Measurements from ENCODE around the gene KIAA1210.

DNA sequence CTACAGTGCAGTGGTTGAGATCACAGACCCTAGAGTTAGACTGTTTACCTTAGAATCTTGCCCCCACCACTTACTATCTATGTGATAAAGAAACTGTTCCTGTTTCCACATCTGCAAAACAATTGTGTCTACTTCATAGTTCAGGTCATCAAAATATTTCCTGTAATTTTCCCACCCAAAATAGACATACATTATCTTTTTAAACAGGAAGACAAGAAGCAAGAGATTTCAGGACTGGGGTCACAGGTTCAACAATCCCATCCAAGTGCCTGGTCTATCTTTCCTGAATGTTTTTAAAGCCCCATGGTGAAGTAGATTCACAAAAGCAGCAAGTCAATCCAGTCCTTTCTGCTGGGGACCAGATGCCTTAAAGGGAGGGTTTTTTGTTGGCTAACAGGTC, 96.6 kb downstream of the KIAA1210 start:
- no peak for TF ChIP-seq EZH2 (IDR thresholded peaks at IDR 0.05; ENCODE audit: borderline replicate concordance, low read length)
- TF ChIP-seq, protein P1, sequence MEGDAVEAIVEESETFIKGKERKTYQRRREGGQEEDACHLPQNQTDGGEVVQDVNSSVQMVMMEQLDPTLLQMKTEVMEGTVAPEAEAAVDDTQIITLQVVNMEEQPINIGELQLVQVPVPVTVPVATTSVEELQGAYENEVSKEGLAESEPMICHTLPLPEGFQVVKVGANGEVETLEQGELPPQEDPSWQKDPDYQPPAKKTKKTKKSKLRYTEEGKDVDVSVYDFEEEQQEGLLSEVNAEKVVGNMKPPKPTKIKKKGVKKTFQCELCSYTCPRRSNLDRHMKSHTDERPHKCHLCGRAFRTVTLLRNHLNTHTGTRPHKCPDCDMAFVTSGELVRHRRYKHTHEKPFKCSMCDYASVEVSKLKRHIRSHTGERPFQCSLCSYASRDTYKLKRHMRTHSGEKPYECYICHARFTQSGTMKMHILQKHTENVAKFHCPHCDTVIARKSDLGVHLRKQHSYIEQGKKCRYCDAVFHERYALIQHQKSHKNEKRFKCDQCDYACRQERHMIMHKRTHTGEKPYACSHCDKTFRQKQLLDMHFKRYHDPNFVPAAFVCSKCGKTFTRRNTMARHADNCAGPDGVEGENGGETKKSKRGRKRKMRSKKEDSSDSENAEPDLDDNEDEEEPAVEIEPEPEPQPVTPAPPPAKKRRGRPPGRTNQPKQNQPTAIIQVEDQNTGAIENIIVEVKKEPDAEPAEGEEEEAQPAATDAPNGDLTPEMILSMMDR (IDR thresholded peaks at IDR 0.05; ENCODE audit: low read length), result no peak

Measured in OCI-LY1 (cell line).